ENCODE measurements around the gene REC8. TPM values are rescaled to one million over a fixed set of nuclear protein-coding genes. Genes with fewer than 3 reads are reported as not detected.
A peak's percentile ranks its signal among the peaks of the same experiment; 100 is the strongest.

The REC8 gene
- total RNA-seq, 1 donor, result 4.1 TPM

Small RNAs within 50 kb of the gene (small RNA-seq; reads per million reads assigned to genes)
- gene AL136295.4 (0.13 reads per million), gene CHMP4A (0.08 reads per million), gene IPO4 (not detected), gene IRF9 (0.11 reads per million), gene MDP1 (not detected), gene RNA5SP383 (0.27 reads per million, percentile 4 among the genes with 10 or more reads in this experiment)

Other genes starting within 250 kb of the REC8 start
- gene DHRS4, start 218.3 kb upstream of the REC8 start, total RNA-seq, result 31.7 and 35.9 TPM in 2 replicates
- gene DHRS4L2, start 183.2 kb upstream of the REC8 start, total RNA-seq, result 8.6 and 10.8 TPM in 2 replicates
- under 0.01 TPM in 1 of 2 replicates, not detected in the other for gene CARMIL3, start 120.1 kb upstream of the REC8 start, total RNA-seq
- gene CPNE6, start 100.5 kb upstream of the REC8 start, total RNA-seq, result not detected in 2 replicates
- gene PCK2, start 77.8 kb upstream of the REC8 start, total RNA-seq, result 3.0 and 8.5 TPM in 2 replicates
- gene DCAF11, start 57.3 kb upstream of the REC8 start, total RNA-seq, result 47.0 and 51.9 TPM in 2 replicates
- 0.98 and 1.1 TPM in 2 replicates for gene NRL, start 57.1 kb upstream of the REC8 start, total RNA-seq
- 0.65 TPM in 1 of 2 replicates, not detected in the other for gene FITM1, start 41.4 kb upstream of the REC8 start, total RNA-seq
- 68.6 and 101 TPM in 2 replicates for gene PSME1, start 35.9 kb upstream of the REC8 start, total RNA-seq
- 8.5 and 16.3 TPM in 2 replicates for gene EMC9, start 30.5 kb upstream of the REC8 start, total RNA-seq
- gene PSME2, start 25.5 kb upstream of the REC8 start, total RNA-seq, result 54.7 and 62.1 TPM in 2 replicates
- 48.3 and 60.3 TPM in 2 replicates for gene RNF31, start 24.6 kb upstream of the REC8 start, total RNA-seq
- gene IRF9, start 10.8 kb upstream of the REC8 start, total RNA-seq, result 31.0 and 35.6 TPM in 2 replicates
- 51.3 and 58.8 TPM in 2 replicates for gene IPO4, start 16.7 kb downstream of the REC8 start, total RNA-seq
- 53.6 and 62.3 TPM in 2 replicates for gene TM9SF1, start 23.4 kb downstream of the REC8 start, total RNA-seq
- 0.10 TPM in 1 of 2 replicates, not detected in the other for gene TSSK4, start 33.6 kb downstream of the REC8 start, total RNA-seq
- 25.6 and 33.3 TPM in 2 replicates for gene CHMP4A, start 41.4 kb downstream of the REC8 start, total RNA-seq
- gene MDP1, start 44.0 kb downstream of the REC8 start, total RNA-seq, result 9.1 TPM in 2 replicates
- gene NEDD8, start 60.3 kb downstream of the REC8 start, total RNA-seq, result 128 and 131 TPM in 2 replicates
- 67.4 and 69.9 TPM in 2 replicates for gene GMPR2, start 60.8 kb downstream of the REC8 start, total RNA-seq
- 55.5 and 59.4 TPM in 2 replicates for gene TINF2, start 70.5 kb downstream of the REC8 start, total RNA-seq
- 0.98 and 1.8 TPM in 2 replicates for gene TGM1, start 91.1 kb downstream of the REC8 start, total RNA-seq
- gene RABGGTA, start 99.5 kb downstream of the REC8 start, total RNA-seq, result 35.1 and 45.1 TPM in 2 replicates
- gene DHRS1, start 127.7 kb downstream of the REC8 start, total RNA-seq, result 12.4 and 21.6 TPM in 2 replicates
- gene NOP9, start 127.8 kb downstream of the REC8 start, total RNA-seq, result 32.3 and 34.9 TPM in 2 replicates
- gene CIDEB, start 135.9 kb downstream of the REC8 start, total RNA-seq, result 1.6 and 3.0 TPM in 2 replicates
- gene LTB4R2, start 138.1 kb downstream of the REC8 start, total RNA-seq, result 6.5 and 10.6 TPM in 2 replicates
- gene LTB4R, start 139.4 kb downstream of the REC8 start, total RNA-seq, result 2.9 and 3.2 TPM in 2 replicates
- gene ADCY4, start 163.0 kb downstream of the REC8 start, total RNA-seq, result 55.1 and 90.2 TPM in 2 replicates
- 4.2 and 4.9 TPM in 2 replicates for gene RIPK3, start 167.9 kb downstream of the REC8 start, total RNA-seq
- gene NFATC4, start 196.1 kb downstream of the REC8 start, total RNA-seq, result 11.4 and 20.0 TPM in 2 replicates
- 14.6 and 28.7 TPM in 2 replicates for gene NYNRIN, start 226.9 kb downstream of the REC8 start, total RNA-seq